Keratinocyte (primary cell): ENCODE measurements around the gene CREB5. TPM values are rescaled to one million over a fixed set of nuclear protein-coding genes. Genes with fewer than 3 reads are reported as not detected.

Experiments used
- DNase-seq: peaks from one replicate; pipeline ENCODE4 v3.0.0-alpha.2; 2011; ENCODE audit warnings: low read depth, missing footprints, low spot score
- FAIRE-seq: peaks from 2 replicates; lab custom pipeline; 2011; peaks lifted over from hg19 to GRCh38; lab: Jason Lieb, UNC
- H2AFZ ChIP-seq: 2 replicates; pipeline ENCODE4 v1.6.0; 2012; ENCODE audit warnings: low read length, control low read depth, inconsistent platforms; ENCODE audit not compliant: control insufficient read depth
- H3K27ac ChIP-seq: 2 replicates; pipeline ENCODE4 v1.5.1; 2011; ENCODE audit warnings: low read length; ENCODE audit not compliant: control insufficient read depth, insufficient read depth
- H3K27me3 ChIP-seq: 3 replicates; pipeline ENCODE4 v1.6.0; 2011; ENCODE audit warnings: low read length; ENCODE audit not compliant: control insufficient read depth, insufficient read depth; ENCODE audit errors: extremely low read depth
- H3K36me3 ChIP-seq, 2 experiments: 2 replicates in 1 of 2; 3 replicates in 1 of 2; pipeline ENCODE4 v1.5.1; 2011; ENCODE audit warnings: low read length in 2 of 2, mild to moderate bottlenecking in 1 of 2; ENCODE audit not compliant: control insufficient read depth in 2 of 2, insufficient read depth in 2 of 2; ENCODE audit errors: extremely low read depth in 1 of 2
- H3K4me1 ChIP-seq: 3 replicates; pipeline ENCODE4 v1.5.1; 2011; ENCODE audit warnings: low read length; ENCODE audit not compliant: control insufficient read depth, insufficient read depth; ENCODE audit errors: extremely low read depth
- H3K4me2 ChIP-seq: 3 replicates; pipeline ENCODE4 v1.6.0; 2011; ENCODE audit warnings: low read depth, low read length; ENCODE audit not compliant: control insufficient read depth, insufficient read depth; ENCODE audit errors: extremely low read depth
- H3K4me3 ChIP-seq, 3 experiments: fragments of 200-600 bp in 1 of 3; sonication (generic) in 1 of 3; 2 replicates in 2 of 3; 3 replicates in 1 of 3; pipeline ENCODE4 v1.5.1; 2011 to 2016; ENCODE audit warnings: low read length in 3 of 3, mild to moderate bottlenecking in 3 of 3, control low read depth in 2 of 3, inconsistent platforms in 1 of 3, low read depth in 1 of 3, mixed read lengths in 1 of 3, mixed run types in 1 of 3, moderate library complexity in 1 of 3; ENCODE audit not compliant: control insufficient read depth in 2 of 3, insufficient read depth in 2 of 3; ENCODE audit errors: extremely low read depth in 1 of 3
- H3K79me2 ChIP-seq: 2 replicates; pipeline ENCODE4 v1.6.0; 2012; ENCODE audit warnings: low read length; ENCODE audit not compliant: control insufficient read depth, insufficient read depth
- H3K9ac ChIP-seq: 3 replicates; pipeline ENCODE4 v1.6.0; 2011; ENCODE audit warnings: low read length; ENCODE audit not compliant: control insufficient read depth, insufficient read depth; ENCODE audit errors: extremely low read depth
- H3K9me1 ChIP-seq: 3 replicates; pipeline ENCODE4 v1.6.0; 2011; ENCODE audit warnings: low read length; ENCODE audit not compliant: control insufficient read depth, insufficient read depth; ENCODE audit errors: extremely low read depth
- H3K9me3 ChIP-seq: 2 replicates; pipeline ENCODE4 v1.5.1; 2012; ENCODE audit warnings: low read depth, low read length; ENCODE audit not compliant: control insufficient read depth
- H4K20me1 ChIP-seq: 3 replicates; pipeline ENCODE4 v1.6.0; 2011; ENCODE audit warnings: low read length; ENCODE audit not compliant: control insufficient read depth, insufficient read depth; ENCODE audit errors: extremely low read depth
- EZH2 ChIP-seq: IDR thresholded peaks from one replicate; pipeline ENCODE4 v1.6.1; 2012; ENCODE audit warnings: inconsistent platforms, mild to moderate bottlenecking, low read length, moderate library complexity
- dilution Hi-C: fragments of 300-500 bp; cut with MboI; formaldehyde crosslinking; loops from one replicate; pipeline ENCODE4 v1.7.0; 2020; ENCODE audit warnings: low sequenced_read_pairs; ENCODE audit not compliant: extremely low pct_ligation_motif_present
- polyA plus RNA-seq, 5 experiments: library from polyadenylated mRNA; depleted of rRNA in 3 of 5; stranded (reverse) in 3 of 5; stranded (forward) in 1 of 5; unstranded in 1 of 5; fragments of >200 nt; gene quantifications; 1 replicate in 1 of 5; 2 replicates in 3 of 5; 3 replicates in 1 of 5; pipeline versions ENCODE4 v1.2.1 to v1.2.3, GENCODE V29; 2011 to 2012; ENCODE audit warnings: missing spikeins in 2 of 5, low read depth in 1 of 5, low replicate concordance in 1 of 5
- TF ChIP-seq, protein P1 (sequence below), 3 experiments: IDR thresholded peaks in 1 of 3; conservative IDR thresholded peaks in 1 of 3; optimal IDR thresholded peaks in 1 of 3; 2 replicates in 2 of 3; 3 replicates in 1 of 3; pipeline versions ENCODE3 to v1.5.1; 2011; ENCODE audit warnings: low read length in 3 of 3, mild to moderate bottlenecking in 3 of 3, moderate library complexity in 2 of 3, control low read depth in 1 of 3, inconsistent platforms in 1 of 3; ENCODE audit not compliant: insufficient read depth in 2 of 3; ENCODE audit errors: extremely low read depth in 1 of 3

Gene CREB5
- polyA plus RNA-seq, 1 donor (not counting 4 experiments of a cell fraction or from before 2014, with no cell fraction given): 7.9 TPM

DNA sequence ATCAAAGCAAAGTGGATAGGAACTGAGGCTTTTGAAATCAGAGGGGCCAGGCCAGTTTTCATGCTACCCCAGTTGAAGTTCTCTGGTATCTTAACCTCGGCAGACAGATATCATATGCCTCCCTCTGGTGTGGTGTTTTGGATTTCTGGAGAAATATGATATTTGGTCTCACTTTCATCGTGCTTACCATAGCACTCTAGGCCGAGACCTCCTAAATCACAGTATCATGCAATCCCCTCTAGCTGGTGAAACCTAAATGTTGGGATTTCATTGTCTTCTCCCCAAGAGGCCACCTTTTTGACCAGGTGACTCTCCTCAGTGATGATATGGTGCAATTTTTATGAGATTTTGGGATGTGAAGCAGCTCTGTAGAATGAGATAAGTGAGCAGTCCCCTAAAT lies 183.5 kb downstream of the CREB5 start:
- Histone ChIP-seq H3K4me1 (no peaks in the 10 kb centered on the region), H3K4me3 (no peak overlapping the region), H4K20me1 (no peaks in the 10 kb centered on the region), H3K9me1 (no peaks in the 10 kb centered on the region), H2AFZ (no peak overlapping the region), H3K27me3 (peaks cover 6% of the 10 kb centered on the region), H3K36me3 (no peaks in the 10 kb centered on the region), H3K79me2 (no peaks in the 10 kb centered on the region), H3K27ac (no peak overlapping the region), H3K9me3 (no peaks in the 10 kb centered on the region), H3K9ac (no peak overlapping the region), H3K4me2 (no peak overlapping the region)
- no peak for DNase-seq
- dilution Hi-C loops: no loop called here
- FAIRE-seq: no peak
- TF ChIP-seq, protein P1, sequence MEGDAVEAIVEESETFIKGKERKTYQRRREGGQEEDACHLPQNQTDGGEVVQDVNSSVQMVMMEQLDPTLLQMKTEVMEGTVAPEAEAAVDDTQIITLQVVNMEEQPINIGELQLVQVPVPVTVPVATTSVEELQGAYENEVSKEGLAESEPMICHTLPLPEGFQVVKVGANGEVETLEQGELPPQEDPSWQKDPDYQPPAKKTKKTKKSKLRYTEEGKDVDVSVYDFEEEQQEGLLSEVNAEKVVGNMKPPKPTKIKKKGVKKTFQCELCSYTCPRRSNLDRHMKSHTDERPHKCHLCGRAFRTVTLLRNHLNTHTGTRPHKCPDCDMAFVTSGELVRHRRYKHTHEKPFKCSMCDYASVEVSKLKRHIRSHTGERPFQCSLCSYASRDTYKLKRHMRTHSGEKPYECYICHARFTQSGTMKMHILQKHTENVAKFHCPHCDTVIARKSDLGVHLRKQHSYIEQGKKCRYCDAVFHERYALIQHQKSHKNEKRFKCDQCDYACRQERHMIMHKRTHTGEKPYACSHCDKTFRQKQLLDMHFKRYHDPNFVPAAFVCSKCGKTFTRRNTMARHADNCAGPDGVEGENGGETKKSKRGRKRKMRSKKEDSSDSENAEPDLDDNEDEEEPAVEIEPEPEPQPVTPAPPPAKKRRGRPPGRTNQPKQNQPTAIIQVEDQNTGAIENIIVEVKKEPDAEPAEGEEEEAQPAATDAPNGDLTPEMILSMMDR (optimal IDR thresholded peaks at IDR 0.05 in 1 of 3, IDR thresholded peaks at IDR 0.05 in 1 of 3, conservative IDR thresholded peaks at IDR 0.05 in 1 of 3; ENCODE audit: extremely low read depth in 1 of 3, insufficient read depth in 2 of 3, low read length in 3 of 3): no peak
- TF ChIP-seq EZH2: no peak

DNA sequence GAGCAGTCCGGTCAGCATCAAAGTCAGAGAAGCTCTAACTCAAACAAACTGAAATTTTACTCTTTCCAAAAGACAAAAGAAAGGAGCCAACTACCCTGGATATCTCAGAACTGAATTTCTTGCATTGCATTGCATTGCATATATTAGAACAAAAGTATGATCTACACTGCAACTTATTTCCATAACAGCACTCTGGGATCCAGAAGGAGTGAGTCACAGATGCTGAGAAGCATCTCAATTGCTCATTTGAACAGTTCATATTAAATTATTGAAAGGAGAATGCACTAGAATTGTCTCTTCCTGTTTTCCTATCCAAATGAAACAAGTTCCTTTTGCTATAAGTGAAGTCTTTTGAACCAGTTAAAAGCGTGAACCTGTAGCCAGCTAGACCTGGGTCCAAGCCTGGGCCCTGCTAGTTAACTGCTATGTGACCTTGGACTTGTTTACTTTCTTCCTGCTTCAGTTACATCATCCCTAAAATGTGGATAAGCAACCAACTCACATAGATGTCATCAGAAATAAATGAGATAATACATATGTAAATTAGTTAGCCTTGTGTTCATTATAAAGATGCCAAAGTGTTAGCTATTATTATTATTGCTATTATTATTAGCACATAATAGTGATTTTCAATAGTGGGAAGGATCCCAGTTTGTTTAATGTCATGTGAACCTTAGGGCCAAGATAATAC lies 184.1 kb downstream of the CREB5 start:
- no peaks in the 10 kb centered on the region for H3K79me2 ChIP-seq
- H3K27ac ChIP-seq: no peak overlapping the region
- FAIRE-seq (no peak), DNase-seq (no peak)
- H4K20me1 ChIP-seq: no peaks in the 10 kb centered on the region
- H3K4me1 ChIP-seq: no peaks in the 10 kb centered on the region
- dilution Hi-C loops: no loop called here
- H2AFZ ChIP-seq: no peak overlapping the region
- peaks cover 6% of the 10 kb centered on the region for H3K27me3 ChIP-seq
- no peak overlapping the region for H3K9ac ChIP-seq
- no peak overlapping the region for H3K4me2 ChIP-seq
- TF ChIP-seq EZH2: no peak
- TF ChIP-seq, protein P1 (optimal IDR thresholded peaks at IDR 0.05 in 1 of 3, IDR thresholded peaks at IDR 0.05 in 1 of 3, conservative IDR thresholded peaks at IDR 0.05 in 1 of 3; ENCODE audit: extremely low read depth in 1 of 3, insufficient read depth in 2 of 3, low read length in 3 of 3): no peak
- no peaks in the 10 kb centered on the region for H3K9me1 ChIP-seq
- H3K36me3 ChIP-seq: no peaks in the 10 kb centered on the region
- H3K9me3 ChIP-seq: no peaks in the 10 kb centered on the region
- H3K4me3 ChIP-seq: no peak overlapping the region
